Measurements from ENCODE around the gene IL1RAPL2. TPM values are rescaled to one million over a fixed set of nuclear protein-coding genes. Genes with fewer than 3 reads are reported as not detected.

The IL1RAPL2 gene
- total RNA-seq, 1 donor from 2014 or later: not detected

DNA sequence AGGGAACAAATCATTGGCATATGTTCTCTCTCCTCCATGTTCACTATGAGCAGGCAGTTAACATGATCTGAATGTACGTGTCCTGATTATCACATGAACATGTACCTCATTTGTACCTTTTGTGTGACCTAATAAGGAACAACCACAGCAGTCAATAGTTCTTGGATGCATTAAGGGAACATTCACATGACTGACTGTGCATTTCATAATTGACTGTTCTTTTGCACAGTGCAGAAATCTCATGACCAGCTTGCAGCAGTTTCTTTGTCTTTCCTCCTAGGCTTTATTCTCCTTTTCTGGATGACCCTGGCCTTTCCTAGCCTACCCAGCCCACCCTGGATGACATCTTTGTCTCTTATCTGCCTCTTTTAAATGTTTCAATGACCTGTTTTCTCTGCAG lies 711.1 kb downstream of the IL1RAPL2 start:
- no peak for ATAC-seq

DNA sequence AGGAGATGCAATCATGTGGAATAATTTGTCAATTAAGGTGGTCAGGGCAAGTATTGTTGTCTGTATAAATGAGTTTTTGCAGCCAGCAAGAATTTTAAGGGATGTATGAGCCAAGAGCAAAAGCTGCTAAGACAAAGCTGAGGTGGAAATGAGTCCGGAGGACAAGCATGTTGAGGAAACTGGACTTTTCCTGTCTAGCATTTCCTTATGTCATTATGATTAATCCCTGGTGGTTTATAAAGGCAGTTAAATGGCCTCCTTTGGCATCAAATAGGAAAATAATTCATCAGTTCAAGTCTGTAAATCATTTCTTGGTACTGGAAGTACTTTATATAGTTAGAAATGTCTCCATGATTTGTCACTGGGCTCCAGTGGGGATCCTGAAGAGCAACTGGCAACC lies 716.1 kb downstream of the IL1RAPL2 start:
- no peak for ATAC-seq

DNA sequence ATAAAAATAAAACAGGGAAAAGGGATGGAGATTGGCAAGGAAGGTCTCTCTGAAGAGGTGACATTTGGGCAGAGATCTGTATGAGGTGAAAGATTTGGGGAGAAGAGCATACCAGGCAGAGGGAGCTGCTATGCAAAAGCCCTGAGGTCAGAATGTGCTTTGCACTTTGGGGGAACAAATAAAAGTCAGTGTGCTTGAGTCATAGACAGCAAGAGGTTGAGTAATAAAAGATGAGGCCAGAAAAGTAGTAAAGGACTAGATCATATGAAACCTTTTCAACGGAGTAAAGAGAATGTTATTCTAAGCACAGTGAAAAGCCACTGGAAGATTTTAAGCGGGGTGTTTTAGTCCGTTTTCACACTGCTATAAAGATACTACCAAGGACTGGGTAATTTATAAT lies 731.0 kb downstream of the IL1RAPL2 start:
- no peak for ATAC-seq

DNA sequence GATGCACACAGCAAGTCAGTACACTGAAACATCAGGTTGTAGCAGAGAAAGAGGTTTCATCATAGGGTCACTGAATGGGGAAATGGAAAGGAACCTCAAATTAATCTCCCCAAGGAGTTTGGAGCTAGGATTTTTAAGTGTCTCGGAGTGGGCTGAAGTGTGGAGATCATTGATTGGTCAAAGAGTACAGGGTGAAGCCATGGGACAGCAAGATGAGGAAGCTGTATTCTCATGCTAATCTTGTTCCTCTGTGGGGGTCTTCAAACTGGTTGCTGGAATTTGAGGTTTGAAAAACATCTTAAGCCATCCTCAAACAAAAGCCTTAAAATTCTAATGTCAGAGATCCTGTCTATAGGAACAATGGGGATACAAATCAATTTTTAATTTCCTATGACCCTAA lies 733.3 kb downstream of the IL1RAPL2 start:
- no peak for ATAC-seq

DNA sequence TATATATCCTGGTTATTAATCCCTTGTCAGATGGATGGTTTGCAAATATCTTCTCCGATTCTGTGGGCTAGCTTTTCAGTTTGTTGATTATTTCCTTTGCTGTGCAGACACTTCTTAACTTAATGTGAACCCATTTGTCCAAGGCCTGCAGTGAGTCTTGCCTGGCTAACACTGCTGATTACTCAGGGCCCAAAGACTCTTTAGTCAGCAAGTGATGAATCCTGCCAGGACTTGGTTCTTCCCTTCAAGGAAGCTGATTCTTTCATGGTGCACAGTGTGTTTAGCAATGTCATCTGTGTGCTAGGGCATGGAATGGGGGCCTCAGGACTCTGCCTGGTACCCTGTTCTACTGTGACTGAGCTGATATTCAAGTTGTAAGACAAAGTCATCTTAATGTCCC lies 736.2 kb downstream of the IL1RAPL2 start:
- no peak for ATAC-seq

DNA sequence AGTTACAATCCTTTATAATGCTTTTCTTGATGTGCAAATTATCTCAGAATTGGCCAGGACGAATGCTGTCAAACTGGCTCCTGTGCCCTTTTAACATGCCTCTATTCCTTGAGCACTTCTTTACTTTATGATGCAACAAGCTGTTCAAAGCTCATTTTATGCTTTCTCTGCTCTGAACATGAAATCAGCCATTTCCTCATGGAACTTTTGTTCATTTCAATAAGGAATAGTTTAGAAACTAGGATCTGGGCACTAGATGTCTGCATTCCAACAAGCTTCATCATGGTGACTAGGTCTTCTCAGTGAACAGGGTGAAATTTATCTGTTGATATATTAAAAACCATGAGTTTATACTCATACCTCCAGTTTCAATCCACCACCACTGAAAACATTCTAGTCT lies 741.8 kb downstream of the IL1RAPL2 start:
- ATAC-seq: no peak

DNA sequence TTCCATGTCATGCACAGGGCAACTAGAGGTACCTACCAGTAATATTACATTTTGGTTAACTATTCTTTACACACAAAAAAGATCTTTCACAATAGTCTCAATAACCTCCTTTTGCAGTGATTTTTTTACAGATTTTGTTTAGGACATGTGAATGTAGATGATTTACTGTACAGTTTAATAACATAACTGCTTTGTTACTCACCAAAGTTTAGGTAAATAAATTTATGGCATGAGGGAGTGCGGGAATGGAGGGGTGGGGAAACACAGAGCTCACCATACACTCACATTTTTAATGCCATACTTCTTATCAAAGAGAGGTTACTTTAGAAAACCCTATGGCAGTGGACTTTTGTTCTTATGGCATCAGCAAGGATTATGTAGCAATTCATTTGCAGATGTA lies 747.6 kb downstream of the IL1RAPL2 start:
- no peak for ATAC-seq

DNA sequence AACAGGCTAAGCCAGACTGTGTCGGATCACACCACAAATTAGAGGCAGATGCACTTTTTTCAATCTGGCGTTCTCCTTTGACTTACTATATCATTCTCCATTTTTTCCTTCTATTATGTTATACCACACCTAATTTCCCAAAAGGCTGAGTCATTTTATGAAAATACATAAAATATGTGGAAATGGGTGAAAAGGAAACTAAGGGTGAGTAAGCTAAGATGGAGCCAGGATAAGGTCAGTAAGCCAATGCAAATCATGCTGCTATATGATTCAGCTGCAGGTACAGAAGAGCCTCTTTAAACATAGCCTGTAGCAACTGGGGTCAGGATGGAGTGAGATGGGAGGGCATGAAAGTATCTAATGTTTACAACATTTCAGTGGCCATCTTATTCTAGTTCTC lies 748.5 kb downstream of the IL1RAPL2 start:
- ATAC-seq: peak; percentile 28

DNA sequence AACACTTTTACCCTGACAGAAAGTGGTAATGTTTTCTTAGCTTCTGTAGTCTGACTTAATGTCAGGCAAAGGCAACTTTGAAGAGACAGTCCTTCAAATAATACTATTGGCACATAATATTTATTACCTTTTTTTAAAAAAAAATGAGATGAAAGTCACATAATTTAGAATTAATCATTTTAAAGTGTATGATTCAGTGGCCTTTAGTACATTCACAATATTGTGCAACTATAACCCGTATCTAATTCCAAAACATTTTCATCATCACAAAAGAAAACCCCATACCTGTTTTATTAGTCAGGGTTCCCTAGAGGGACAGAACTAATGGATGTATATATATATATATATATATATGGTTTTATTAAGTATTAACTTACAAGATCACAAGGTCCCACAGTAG lies 749.2 kb downstream of the IL1RAPL2 start:
- no peak for ATAC-seq

DNA sequence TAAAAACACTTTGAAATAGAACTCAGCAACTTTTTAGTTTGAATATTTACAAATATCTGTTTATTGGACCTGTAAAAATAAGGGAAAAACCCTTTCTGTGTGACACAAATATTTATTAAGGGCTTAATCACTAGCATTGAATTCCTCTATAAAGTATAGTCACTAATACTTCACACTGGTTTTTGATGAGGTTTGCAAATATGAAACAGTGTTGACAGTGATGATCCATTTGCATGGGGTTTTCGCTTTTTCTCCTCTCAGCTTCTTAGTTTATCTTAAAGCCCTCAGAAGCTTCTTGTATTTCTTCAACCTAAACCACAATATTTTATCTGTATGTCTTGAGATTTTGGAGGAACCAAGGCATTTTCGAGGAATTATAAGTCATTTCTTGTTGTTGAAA lies 751.1 kb downstream of the IL1RAPL2 start:
- ATAC-seq: no peak

DNA sequence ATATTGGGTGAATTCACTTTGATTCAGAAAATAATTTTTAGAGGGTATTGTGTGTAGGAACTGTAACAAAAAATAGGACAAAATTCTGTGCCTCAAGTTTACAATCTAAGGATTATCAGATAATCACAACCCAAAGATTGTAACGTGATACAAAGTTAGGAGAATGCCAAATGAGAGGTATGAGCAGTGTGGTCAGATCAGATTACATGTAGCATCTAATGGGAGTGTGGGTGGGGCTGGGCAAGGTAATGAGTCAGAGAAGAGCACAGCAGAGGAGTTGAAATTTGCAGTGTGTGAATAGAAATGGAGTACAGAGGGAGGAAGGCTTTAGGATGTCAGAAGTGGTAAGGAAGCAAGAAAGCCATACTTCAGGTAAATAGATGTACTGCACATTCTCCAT lies 757.9 kb downstream of the IL1RAPL2 start:
- no peak for ATAC-seq

DNA sequence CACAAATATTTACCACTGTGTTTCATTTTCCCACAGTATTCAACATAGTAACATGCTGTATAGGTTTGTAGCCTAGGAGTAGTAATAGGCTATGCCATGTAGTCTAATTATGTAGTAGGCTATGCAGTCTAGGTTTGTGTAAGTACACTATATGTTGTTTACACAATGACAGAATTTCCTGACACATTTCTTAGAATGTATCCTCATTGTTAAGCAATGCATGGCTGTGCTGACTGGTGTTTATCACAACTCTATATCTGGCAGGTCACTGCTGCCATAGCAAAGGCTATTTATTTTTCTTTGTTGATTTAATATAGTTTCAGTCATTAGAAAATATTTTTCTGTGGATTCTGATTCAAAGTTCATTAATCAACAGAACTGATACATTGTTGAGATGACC lies 762.8 kb downstream of the IL1RAPL2 start:
- no peak for ATAC-seq

DNA sequence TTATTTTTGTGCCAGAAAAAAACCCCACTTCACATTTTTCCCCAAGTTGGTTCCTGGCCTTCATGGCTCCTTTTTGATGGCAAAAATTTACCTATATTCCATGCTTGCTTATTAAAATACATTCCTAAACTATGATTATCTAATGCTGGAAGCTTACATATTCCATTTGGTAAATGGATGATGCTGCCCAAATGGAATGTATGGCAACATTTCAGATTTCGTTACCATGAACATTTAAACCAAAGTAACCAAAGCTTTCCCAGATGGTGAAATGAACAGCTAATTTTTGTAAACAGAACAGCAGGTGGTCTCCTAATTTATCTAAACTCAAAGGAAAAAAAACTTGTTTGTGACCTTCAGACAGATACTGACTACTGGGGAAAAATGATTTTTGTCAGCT lies 765.2 kb downstream of the IL1RAPL2 start:
- ATAC-seq: no peak

DNA sequence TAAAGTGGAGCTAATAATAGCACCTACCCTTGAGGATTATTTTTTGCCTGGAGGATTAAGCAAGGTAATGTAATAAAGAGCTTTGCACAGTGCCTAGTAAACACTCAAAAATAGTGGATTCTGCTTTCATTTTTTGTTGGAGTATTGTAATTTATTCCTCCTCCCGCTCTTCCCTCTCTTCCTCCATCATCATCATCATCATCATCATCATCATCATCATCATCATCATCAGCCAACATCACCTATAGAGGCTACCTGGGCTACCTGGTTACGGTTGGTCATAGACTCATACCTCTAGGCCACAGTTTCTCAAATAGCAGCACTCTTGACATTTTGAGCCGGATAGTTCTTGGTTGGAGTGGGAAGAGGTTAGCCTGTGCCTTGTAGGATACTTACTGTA lies 781.4 kb downstream of the IL1RAPL2 start:
- ATAC-seq: no peak

DNA sequence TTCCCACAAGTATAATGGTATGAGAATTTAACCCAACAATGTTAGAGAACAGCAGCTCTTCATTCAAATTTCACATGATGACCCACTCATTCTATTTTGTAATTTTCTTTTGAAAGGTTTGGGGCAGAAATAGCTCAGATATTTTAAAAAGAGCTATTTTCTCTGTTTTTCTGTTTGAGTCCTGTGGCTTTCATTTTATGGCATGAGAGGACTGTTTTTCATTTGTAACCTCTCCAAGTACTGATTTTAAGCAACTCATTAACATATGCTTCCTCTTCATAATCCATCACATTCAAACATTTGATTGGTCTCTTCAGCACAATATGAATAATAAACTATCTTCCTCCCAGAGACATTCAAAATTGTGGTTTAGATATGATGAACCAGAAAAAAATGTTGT lies 783.5 kb downstream of the IL1RAPL2 start:
- no peak for ATAC-seq

DNA sequence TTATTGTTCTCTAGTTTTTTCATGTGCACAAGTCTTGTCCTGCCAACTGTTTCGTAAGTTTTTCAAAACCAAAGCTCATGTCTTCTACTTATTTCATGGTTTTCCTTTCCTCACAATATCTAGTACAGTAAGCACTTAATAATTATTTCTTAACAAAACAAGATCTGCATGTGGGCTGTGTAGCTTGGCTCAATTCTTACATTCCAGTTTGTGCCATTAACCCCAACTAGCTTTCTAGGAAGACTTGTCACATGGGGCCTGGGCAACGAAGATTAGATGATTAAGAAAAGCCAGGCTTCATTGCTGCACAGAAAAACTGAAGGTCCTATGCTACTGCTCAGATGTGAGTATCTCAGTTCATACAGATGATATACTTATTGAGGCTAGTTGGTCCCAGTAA lies 809.8 kb downstream of the IL1RAPL2 start:
- ATAC-seq: no peak

DNA sequence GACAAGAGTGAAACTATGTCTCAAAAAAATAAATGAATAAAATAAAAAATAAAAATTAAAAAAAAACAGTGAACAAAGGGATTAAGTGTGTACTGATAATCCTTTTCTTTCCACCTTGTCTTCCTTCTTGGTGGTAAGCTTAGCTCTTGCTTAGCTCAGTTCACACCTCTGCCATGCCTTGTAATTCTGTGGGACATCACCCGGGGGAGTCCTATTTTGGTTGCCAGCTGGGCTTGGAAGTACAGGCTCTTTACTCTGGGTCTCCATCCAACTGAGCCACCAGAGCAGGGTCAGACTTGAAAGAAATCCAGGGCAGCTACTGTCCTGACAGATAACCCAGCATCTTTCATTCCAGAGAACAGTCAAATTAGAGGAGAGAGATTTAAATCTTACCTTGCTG lies 858.7 kb downstream of the IL1RAPL2 start:
- ATAC-seq: no peak

DNA sequence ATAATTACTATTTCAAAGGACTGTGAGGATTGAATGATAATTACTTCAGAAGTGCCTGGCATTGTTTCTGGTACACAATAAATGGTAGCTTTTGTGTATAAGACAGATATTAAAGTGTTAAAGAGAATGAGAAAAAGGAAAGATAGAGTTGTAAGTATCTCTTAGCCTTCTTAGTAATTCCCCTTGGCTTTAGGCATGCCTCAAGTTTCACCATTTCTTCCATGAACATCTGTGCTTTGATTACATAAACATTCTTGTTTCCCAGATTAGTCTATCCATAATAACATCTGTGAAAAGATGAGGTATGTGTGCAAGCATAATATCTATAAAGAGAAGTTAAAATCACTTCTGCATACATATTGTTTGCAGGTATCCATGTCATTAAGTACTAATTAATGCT lies 885.4 kb downstream of the IL1RAPL2 start:
- no peak for ATAC-seq

DNA sequence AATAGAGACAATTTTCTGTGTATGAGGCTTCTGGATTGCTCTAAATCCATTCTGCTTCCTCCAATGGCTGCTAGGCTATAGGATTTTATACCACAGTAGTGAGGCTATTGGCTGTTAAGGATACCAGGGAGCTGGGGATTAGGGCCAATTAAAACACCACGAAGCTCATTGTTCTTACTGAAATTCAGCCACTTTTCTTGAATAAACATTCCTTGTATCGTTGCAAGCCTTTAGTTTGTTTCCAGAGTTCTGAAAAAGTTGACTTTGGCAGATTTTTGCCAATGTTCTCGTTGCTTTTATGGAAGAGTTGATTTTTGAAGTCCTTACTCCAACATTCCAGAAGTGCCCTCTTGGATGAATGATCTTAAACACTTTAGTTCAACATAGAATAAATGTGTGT lies 892.8 kb downstream of the IL1RAPL2 start:
- ATAC-seq: no peak

DNA sequence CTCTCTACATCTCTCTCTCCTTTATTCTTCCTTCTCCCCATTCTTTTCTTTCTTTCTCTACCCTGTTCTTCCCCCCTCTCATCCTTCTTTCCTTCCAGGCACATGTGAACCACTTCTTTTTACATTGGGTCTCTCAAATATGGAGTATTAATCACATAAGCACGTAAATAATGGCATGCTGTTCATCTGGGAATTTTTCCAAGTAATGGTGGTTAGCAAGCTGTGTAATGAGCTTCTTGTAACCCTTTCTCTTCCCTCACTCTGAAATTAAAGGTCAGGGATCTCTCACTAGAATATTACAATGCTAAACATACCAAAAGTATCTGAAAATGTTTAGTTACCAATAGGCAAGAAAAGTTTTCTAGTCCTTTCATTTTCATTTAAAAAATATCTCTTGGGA lies 894.4 kb downstream of the IL1RAPL2 start:
- no peak for ATAC-seq

DNA sequence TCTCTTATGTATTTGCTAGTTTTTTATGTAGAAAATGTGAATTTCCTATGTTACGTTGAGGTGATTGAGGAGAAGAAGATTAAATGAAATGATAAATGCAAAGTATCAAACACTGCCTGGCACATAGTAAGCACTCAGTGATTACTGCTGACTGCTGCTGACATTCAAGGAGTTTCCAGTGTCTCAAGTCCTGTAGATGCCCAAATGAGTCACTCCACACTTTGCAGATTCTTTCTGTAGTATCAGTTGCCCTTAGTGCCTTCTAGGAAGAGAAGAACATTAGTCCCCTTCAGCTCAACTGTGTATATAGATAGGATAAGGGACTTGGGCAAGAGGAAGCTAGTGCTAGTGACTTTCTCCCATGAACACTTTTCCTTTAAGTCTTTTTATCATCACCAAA lies 895.0 kb downstream of the IL1RAPL2 start:
- ATAC-seq: no peak

DNA sequence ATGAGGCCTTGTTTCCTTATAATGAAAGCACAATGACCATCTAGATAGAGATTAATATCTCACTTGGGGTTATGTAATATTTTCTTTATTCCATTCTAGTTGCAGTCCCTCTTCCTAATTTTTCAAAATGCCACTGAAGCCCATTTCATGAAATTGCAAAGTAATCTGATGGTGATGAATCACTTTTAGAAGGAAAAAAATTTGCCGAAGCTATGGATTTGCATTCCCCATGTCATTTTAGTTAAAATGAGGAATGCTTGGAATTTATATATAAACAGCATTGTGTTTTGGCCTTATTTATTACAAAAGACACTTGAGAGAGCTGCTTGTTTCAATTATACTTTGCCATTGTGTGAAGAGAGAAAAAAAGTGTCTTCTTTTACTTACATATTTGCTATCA lies 896.2 kb downstream of the IL1RAPL2 start:
- no peak for ATAC-seq

DNA sequence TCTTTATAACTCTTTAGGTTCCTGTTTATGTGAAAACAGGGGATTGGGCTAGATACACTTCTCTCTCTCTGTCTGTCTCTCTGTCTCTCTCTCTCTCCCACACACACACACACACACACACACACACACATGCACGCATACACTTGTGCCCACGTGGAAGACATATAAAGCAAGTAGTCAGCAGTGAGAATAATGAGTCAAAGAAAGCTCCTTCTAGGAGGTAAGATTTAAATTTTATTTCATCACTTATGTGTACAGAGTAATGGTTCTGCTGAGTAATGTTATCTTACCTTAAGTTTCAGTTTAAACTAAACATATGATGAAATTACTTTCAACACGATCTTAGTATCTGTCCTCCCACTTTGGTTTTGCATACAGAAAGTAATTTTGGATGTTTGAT lies 897.5 kb downstream of the IL1RAPL2 start:
- ATAC-seq: no peak

DNA sequence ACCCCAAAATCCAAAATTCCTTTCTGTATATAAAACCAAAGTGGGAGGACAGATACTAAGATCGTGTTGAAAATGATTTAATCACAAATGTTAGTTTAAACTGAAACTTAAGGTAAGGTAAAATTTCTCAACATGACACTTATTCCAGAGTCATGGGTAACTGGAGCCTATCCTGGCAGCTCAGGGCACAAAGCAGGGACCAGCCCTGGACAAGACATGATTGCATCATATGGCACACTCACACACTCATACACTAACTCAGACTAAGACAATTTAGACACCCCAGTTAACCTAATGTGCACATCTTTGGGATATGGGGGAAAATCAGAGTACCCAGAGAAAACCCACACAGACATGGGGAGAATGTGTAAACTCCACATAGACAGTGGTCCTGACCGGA lies 898.6 kb downstream of the IL1RAPL2 start:
- ATAC-seq: no peak

DNA sequence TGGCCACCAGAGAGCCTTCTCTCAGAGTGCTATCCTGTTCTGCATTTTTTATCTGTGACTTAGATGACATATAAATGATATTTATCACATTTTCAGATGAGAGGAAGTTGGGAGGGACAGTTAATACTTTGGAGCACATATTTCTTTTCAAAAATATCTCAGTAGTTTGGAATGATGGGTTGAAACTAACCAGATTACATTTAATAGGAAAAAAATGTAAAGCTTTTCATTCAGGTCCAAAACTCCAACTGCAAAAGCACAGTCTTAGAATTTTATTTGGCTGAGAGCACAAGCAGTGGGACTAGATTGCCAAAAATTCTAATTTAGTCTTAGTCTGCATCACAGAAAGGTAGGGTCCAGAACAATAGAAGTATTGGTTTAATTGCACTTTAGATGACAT lies 902.7 kb downstream of the IL1RAPL2 start:
- ATAC-seq: no peak

DNA sequence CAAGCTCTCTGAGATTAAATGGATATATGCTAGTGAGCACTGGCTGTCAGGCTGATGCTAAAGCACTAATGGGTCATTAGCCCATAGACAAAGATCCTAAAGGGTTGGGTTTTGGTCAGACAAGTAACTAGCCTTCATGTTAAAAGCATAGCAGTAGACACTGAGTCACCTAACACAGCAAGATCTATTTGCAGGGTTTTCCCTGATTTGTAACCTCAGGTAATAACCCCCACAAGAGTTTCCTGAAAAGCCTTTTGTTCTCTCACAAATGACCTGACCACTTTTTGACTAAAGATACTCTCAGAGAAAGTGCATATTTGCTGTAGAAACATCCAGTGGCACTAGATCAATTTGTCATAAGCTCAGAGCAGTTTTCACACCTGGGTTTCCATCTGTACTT lies 905.6 kb downstream of the IL1RAPL2 start:
- no peak for ATAC-seq

Data from esophagus mucosa (tissue), 1 donor.